Inflammatory macrophage treated with lipopolysaccharide for 1 hour (primary cell): Measurements from ENCODE around the gene MPST.
A peak's percentile ranks its signal among the peaks of the same experiment; 100 is the strongest.
"Not testable (repeated sequence)": the region's sequence is repeated elsewhere in the genome, so short reads cannot be mapped to it uniquely, and the experiment has no call there.

ENCODE experiments used
- DNase-seq, 2 donors: peaks; one replicate each; pipeline ENCODE4 v3.0.0-alpha.2; 2020 to 2022

The MPST gene

DNA sequence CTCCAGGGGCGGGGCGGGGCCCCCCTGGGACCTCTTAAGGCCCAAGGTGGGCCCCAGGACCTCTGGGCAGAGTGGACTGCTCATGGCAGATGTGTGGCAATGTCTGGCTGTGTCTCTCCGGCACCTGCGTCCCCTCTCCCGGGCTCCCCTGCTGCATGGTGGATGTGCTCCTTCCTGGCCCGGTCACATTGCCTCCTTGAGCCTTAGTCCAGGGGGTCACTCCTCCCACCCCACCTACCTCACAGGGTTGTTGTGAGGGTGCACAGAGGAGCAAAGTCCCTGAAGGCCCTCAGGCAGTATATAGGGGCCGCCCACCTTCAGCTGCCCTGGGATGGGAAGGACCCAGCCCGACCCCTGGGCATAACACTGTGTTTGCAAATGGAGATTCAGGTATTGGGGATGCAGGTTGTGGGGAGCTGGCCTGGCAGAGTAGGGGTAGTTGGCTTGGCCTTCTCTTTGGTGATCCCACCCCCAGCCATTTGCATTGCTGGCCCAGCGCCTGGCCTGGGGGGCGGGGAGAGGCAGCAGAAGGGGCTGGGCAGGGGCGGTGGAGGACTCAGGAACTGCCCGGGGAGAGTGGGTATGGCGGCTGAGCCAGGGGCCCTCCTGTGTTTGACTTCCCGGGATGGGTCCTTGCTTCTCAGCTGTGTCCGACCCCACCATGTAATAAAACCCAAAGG lies 43.3 kb downstream of the MPST start:
- no peak for DNase-seq

GRCh38 chr22:37063431-37064420 lies 44.2 kb downstream of the MPST start:
- no peak for DNase-seq

- DNase-seq, result no peak
These were observed 45.0 kb downstream of the MPST start for GRCh38 chr22:37064553-37064952.

- DNase-seq, result no peak
These were observed 45.6 kb downstream of the MPST start for GRCh38 chr22:37065180-37065579.

- no peak for DNase-seq
These were observed 46.4 kb downstream of the MPST start for GRCh38 chr22:37065961-37066360.

GRCh38 chr22:37067428-37067827 lies 47.9 kb downstream of the MPST start:
- DNase-seq, result no peak

- DNase-seq, result no peak
These were observed 49.3 kb downstream of the MPST start for GRCh38 chr22:37068859-37069258.

DNA sequence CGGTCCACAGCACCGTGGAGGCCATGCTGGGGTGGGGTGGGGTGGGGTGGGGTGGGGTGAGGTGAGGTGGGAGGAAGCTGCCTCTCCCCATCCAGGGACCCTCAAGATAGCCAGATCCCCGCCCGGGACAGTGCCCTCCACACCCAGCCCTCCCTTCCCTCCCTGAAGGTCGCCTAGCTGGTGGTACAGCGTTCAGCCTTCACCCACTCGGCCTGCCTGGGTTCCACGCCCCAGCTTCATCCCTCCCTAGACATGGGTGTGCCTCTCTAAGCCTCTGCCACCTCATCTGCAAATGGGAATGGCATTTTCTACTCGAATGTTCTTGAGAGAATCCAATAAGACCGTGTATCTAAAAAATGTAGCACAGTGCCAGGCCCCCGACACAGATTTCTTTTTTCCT lies 49.8 kb downstream of the MPST start:
- no peak for DNase-seq

- DNase-seq, result no peak
These were observed 50.2 kb downstream of the MPST start for GRCh38 chr22:37069719-37070118.

DNA sequence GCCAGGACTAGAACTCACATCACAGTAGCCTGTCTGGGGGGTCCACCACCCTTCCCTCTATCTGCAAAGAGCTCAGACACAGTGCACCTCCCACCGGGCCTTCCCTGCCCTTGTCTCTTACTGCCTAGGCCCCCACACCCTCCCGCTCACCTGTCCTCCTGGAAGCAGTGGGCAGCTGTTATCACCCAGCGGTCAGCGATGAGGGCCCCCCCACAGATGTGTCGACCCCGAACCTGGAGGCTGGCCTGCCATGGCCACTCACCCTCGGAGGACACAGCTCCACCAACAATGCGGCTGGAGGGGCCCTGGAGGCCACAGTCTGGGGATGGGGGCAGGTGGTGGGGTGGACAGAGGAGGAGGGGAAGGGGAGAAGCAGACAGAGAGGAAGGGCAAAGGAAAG lies 50.8 kb downstream of the MPST start:
- no peak for DNase-seq

GRCh38 chr22:37070744-37071143 lies 51.2 kb downstream of the MPST start:
- DNase-seq, result no peak

DNA sequence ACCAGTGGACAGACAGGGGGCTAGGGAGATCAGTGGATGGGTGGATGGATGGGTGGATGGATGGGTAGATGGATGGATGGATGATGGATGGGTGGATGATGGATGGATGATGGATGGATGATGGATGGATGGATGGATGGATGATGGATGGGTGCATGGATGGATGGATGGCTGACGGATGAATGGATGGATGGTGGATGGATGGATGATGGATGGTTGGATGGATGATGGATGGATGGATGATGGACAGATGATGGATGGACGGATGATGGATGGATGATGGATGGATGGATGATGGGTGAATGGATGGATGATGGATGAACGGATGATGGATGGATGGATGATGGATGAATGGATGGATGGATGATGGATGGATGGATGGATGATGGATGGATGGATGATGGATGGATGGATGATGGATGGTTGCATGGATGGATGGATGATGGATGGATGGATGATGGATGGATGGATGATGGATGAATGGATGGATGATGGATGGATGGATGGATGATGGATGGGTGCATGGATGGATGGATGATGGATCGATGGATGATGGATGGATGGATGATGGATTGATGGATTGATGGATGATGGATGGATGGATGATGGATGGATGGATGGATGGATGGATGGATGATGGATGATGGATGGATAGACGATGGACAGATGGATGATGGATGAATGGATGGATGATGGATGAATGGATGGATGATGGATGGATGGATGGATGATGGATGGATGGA lies 52.5 kb downstream of the MPST start:
- not testable (repeated sequence) for DNase-seq

GRCh38 chr22:37072673-37073072 lies 53.1 kb downstream of the MPST start:
- no peak for DNase-seq

DNA sequence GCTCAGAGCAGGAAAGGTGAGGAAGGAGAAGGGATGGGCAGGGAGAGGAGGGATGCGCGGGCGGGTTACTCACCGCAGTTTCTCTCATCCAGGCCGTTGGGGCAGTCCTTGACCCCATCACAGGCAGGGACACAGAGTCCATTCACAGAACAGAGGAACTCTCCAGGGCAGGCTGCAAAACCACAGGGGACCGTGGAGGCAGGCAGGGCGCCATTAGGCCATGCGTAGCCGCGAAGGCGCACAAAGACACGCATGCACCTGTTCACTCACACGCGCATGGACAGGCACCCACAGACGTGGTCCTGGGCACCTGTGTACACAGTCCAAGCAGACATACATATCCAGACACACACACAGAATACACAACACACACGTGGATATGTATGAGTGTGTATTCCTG lies 55.0 kb downstream of the MPST start:
- DNase-seq, result no peak

DNA sequence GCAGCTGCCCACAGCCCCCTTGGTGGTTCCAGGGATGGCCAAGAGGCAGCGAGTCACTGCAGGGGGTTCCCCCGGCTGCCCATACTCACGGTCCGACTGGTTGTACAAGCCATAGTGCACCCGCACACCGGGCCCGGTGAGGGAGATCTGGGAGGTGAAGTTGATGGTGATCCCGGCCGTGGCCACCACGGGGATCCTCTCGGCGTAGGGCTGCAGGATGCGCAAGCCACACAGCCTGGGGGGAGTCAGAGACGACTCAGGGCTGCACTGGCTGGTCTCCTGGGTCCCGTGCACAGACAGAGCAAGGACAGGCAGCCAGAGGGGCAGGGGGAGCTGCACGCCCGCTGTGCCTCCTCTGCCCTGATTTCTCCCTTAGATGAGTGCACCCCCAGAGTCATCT lies 55.5 kb downstream of the MPST start:
- DNase-seq, result no peak

GRCh38 chr22:37075822-37076433 lies 56.4 kb downstream of the MPST start:
- no peak for DNase-seq

DNA sequence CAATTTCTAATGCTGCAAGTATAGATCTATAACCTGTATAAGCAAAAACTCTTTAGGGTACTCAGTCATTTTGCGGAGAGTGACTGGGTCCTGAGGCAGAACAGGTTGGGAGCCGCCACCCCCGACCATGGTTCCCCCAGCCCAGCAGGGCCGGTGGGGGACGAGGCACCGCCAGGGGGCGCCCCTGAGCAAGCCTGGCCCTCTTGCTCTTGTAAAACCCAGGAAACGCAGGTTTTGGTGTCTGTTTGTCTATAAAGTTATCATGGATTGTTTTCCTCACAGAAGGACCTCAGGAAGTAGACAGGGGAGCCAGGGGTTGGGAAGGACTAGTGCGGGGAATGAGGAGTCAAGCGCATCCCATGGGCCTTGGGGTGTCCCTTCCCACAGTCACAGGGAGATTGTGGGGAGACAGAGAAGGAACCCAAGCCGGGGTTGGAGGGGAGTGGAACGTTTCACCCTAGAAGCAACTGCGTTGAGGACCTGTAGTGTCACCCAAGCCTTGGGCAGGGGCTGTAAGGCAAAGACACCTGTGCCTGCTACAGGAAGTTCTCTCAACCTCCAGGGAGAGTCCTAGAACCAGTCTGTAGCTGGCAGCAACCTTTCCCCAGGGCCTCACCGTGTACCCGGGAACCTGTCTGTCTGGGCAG lies 58.4 kb downstream of the MPST start:
- peak; percentile 15 to 69 for DNase-seq

GRCh38 chr22:37079158-37079557 lies 59.6 kb downstream of the MPST start:
- DNase-seq, result no peak
